ENCODE results near the gene PPP1R13B.
"Not testable (repeated sequence)": the region's sequence is repeated elsewhere in the genome, so short reads cannot be mapped to it uniquely, and the experiment has no call there.

The PPP1R13B gene, protein sequence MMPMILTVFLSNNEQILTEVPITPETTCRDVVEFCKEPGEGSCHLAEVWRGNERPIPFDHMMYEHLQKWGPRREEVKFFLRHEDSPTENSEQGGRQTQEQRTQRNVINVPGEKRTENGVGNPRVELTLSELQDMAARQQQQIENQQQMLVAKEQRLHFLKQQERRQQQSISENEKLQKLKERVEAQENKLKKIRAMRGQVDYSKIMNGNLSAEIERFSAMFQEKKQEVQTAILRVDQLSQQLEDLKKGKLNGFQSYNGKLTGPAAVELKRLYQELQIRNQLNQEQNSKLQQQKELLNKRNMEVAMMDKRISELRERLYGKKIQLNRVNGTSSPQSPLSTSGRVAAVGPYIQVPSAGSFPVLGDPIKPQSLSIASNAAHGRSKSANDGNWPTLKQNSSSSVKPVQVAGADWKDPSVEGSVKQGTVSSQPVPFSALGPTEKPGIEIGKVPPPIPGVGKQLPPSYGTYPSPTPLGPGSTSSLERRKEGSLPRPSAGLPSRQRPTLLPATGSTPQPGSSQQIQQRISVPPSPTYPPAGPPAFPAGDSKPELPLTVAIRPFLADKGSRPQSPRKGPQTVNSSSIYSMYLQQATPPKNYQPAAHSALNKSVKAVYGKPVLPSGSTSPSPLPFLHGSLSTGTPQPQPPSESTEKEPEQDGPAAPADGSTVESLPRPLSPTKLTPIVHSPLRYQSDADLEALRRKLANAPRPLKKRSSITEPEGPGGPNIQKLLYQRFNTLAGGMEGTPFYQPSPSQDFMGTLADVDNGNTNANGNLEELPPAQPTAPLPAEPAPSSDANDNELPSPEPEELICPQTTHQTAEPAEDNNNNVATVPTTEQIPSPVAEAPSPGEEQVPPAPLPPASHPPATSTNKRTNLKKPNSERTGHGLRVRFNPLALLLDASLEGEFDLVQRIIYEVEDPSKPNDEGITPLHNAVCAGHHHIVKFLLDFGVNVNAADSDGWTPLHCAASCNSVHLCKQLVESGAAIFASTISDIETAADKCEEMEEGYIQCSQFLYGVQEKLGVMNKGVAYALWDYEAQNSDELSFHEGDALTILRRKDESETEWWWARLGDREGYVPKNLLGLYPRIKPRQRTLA

DNA sequence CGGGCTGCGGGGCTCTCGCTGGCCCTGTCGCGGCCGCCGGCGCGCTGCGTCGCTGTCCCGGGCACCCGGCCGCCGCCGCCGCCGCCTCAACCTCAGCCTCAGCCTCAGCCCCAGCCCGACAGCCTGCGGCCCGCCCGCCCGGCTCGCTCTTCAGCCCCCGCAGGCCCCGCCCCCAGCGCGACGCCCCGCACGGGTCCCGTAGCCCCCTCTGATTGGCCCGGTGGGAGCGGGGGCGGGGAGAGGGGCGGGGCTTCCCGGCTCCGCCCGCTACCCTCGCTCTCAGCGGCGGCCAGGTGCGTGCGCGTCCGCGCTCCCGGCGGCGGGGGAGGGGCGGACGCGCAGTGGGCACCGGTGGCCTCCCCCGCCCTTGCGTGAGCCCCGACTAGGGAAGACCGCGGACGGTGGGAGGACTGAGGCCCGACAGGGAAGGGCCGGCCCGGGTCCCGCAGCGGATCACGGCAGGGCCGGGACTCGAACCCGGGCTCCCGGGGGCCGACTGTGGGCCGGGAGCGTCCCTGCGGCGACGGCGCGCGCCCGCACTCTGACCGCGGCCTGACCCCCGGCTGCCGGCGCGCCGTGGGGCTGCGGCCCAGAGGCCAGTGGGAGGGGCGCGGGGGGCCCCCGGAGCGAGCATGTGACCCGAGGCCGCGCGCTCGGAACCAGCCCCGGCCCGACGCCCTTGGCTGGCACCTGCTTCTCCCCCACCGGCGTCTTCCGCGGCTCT, at the start of gene PPP1R13B:
PPP1R13B (minus strand) TSS at position 125 of the 724 bp plus-strand sequence. CDS start 268 bp downstream, outside the sequence.
- Histone ChIP-seq H3K27me3 (ENCODE audit: control insufficient read depth, insufficient read depth, low read length) (no peaks in the 10 kb centered on the region), H3K27ac (ENCODE audit: low read depth, low read length) (peak within 1 kb of the TSS; percentile 61)

DNA sequence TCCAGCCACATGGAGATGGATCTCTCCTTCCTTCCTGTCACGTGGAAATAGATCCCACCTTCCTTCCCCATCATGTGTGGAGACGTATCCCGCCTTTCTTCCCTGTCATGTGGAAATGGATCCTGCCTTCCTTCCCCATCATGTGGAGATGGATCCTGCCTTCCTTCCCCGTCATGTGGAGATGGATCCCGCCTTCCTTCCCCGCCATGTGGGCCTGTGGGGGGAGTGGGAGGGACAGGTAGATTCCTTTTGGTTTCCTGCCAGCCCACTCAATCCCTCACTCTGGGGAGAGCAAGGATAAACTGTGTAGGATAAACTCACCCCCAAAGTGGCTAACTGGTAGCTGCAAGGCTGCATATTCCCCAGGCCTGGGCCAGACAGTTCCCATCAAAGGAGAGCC, 49.2 kb upstream of the PPP1R13B start:
- peaks cover 9% of the 10 kb centered on the region for H3K4me1 ChIP-seq (ENCODE audit: control insufficient read depth, insufficient read depth, low read length)

More for the DNA sequence above, at the start of gene PPP1R13B:
- peak within 1 kb of the TSS; percentile 77 for H3K4me3 ChIP-seq (ENCODE audit: low read length)
- no peaks in the 10 kb centered on the region for H3K36me3 ChIP-seq (ENCODE audit: control insufficient read depth, insufficient read depth, low read length)
- H3K4me1 ChIP-seq (ENCODE audit: control insufficient read depth, insufficient read depth, low read length): no peaks in the 10 kb centered on the region
- H3K9ac ChIP-seq (ENCODE audit: low read length): peak within 1 kb of the TSS; percentile 49

DNA sequence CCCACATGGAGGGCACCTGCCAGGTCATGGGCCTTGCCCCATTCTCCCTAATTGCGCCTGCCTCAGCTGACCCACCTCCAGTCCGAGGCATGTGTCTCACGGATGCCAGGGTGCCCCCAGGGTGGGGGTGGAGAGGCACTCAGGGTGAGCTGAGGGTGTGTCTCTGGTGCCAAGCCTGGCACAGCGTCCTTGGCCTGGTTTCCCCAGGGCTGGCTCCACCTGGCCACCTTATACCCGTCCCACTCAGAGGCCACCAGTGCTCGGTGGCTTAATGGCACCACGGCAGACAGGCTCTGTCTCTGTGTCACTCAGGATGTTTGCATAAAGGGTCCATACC, 47.3 kb upstream of the PPP1R13B start:
- peaks cover 9% of the 10 kb centered on the region for H3K4me1 ChIP-seq (ENCODE audit: control insufficient read depth, insufficient read depth, low read length)
- no peak overlapping the region for H3K9ac ChIP-seq (ENCODE audit: low read length)
- no peak overlapping the region for H3K27ac ChIP-seq (ENCODE audit: low read depth, low read length)
- no peaks in the 10 kb centered on the region for H3K27me3 ChIP-seq (ENCODE audit: control insufficient read depth, insufficient read depth, low read length)
- H3K36me3 ChIP-seq (ENCODE audit: control insufficient read depth, insufficient read depth, low read length): no peaks in the 10 kb centered on the region
- no peak overlapping the region for H3K4me3 ChIP-seq (ENCODE audit: low read length)

More for the DNA sequence above, 49.2 kb upstream of the PPP1R13B start:
- peak overlapping the region; percentile 23 for H3K4me3 ChIP-seq (ENCODE audit: low read length)
- no peak overlapping the region for H3K9ac ChIP-seq (ENCODE audit: low read length)
- H3K27me3 ChIP-seq (ENCODE audit: control insufficient read depth, insufficient read depth, low read length): no peaks in the 10 kb centered on the region
- H3K36me3 ChIP-seq (ENCODE audit: control insufficient read depth, insufficient read depth, low read length): no peaks in the 10 kb centered on the region
- H3K27ac ChIP-seq (ENCODE audit: low read depth, low read length): no peak overlapping the region

DNA sequence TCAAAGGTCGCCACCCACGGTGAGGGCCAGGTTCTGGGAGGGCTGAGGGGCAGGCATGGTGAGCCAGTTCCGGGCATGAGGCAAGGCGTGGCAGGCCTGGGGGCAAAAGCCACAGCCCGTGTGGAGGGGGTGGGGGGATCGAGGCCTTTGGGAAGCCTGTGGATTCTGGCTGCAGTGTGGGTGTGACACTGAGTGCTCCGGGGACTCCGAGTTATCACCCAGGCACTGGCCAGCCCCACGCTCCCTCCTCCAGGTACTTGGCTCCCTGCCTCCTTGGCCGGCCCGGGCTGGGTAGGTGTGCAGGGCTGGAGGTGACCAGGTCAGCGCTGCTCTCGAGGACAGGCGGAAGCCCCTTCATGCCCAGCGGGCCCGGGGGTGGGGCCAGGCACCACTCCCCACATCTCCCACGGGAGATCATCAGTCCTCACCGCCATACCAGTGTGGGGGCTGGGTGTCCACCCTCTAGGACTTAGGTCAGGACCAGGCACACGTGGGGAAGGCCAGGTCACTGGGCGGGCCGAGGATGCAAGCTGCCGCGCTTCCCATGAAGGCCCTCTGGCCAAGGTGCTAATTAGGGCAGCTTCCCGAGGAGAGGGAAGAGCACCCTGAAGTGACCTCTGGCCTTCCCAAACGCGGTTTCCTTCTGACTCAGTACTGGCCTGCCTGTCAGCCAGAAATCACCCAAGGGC, 46.8 kb upstream of the PPP1R13B start:
- Histone ChIP-seq H3K36me3 (ENCODE audit: control insufficient read depth, insufficient read depth, low read length) (no peaks in the 10 kb centered on the region), H3K9ac (ENCODE audit: low read length) (no peak overlapping the region), H3K4me3 (ENCODE audit: low read length) (no peak overlapping the region), H3K4me1 (ENCODE audit: control insufficient read depth, insufficient read depth, low read length) (peaks cover 9% of the 10 kb centered on the region), H3K27me3 (ENCODE audit: control insufficient read depth, insufficient read depth, low read length) (no peaks in the 10 kb centered on the region), H3K27ac (ENCODE audit: low read depth, low read length) (no peak overlapping the region)

DNA sequence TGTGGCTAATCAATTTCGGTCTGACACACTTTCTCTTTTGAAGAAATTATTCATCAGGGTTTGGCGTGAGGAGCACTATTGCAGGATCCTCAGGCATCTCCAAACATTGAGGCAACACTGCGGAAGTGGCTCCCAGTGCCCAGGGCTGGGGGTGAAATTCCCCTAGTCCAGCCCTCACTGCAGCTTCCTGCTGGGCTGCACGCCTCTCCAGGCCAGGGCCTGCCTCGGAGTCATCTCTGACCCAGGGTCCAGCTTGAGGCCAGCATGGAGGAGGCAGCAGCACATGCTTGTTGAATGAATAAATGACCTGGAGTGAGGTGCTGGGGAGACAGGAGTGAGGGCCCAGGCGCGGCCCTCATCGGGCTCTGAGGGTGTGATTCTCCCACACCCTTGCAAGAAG, 44.9 kb upstream of the PPP1R13B start:
- Histone ChIP-seq H3K27me3 (ENCODE audit: control insufficient read depth, insufficient read depth, low read length) (no peaks in the 10 kb centered on the region), H3K27ac (ENCODE audit: low read depth, low read length) (no peak overlapping the region), H3K36me3 (ENCODE audit: control insufficient read depth, insufficient read depth, low read length) (no peaks in the 10 kb centered on the region), H3K9ac (ENCODE audit: low read length) (no peak overlapping the region), H3K4me1 (ENCODE audit: control insufficient read depth, insufficient read depth, low read length) (peaks cover 5% of the 10 kb centered on the region), H3K4me3 (ENCODE audit: low read length) (no peak overlapping the region)

DNA sequence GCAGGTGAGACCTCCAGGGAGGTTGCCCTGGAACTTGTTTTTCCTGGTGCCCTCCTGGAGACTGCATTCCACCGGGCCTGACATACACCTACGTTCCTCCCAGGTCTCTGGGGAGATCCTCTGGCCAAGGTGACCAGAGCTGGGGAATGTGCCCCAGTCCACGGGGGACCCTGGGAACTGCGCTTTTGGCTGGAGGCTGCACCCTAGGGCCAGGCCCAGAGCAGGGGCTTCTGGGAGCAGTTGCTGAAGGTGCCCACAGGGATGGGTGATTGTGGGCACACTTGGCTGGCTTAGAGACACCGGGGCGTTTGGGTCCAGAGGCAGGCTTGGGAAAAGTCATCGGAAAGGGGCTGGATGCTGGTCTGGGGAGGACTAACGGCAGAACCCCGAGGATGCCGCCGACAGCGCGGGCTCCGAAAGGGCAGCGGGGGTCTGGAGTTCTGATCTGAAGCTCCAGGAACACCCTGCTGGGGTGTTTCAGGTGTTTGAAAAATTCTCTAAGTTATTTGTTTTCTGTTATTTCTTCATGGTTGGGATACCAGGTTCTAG, 44.4 kb upstream of the PPP1R13B start:
- Histone ChIP-seq H3K4me1 (ENCODE audit: control insufficient read depth, insufficient read depth, low read length) (peaks cover 2% of the 10 kb centered on the region), H3K4me3 (ENCODE audit: low read length) (no peak overlapping the region), H3K9ac (ENCODE audit: low read length) (no peak overlapping the region), H3K36me3 (ENCODE audit: control insufficient read depth, insufficient read depth, low read length) (no peaks in the 10 kb centered on the region), H3K27me3 (ENCODE audit: control insufficient read depth, insufficient read depth, low read length) (no peaks in the 10 kb centered on the region), H3K27ac (ENCODE audit: low read depth, low read length) (no peak overlapping the region)

DNA sequence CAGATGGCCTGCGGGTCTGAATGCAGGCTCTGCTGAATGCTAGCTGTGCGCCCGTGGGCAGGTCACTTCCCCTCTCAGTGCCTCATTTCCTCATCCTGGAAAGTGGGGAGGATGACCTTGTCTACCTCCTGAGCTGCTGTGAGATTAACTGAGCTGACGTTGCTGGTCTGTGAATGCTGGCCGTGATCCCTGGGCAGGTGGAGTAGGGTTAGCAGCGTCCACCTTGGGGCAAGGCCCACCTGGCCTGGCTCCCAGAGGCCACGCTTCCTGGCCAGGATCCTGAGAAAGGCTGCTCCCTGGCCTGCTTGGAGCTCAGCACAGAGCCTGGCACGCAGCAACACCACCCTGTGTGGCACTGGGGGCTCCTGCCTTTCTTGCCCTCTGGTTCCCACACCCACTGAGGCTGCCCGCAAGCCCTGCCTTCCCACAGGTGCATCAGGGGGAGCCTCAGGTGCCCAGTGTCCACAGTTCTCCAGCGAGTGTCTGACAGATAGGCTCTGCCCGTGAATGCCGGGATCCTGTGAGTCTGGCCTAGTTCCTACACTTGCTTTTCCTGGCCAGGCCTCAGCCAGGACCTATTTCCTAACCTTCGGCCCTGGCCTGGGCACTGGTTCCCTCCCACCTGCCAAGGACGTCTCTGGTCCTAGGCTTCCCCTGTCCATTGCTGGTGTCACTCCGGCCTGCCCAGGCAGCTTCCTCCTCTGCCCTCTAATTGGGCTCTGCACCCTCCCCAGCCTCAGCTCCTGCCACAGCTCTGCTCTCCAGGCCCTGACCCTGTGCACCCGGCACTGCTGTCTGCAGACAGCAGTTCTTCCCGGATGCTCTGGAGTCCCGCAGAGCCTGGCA, 43.7 kb upstream of the PPP1R13B start:
- Histone ChIP-seq H3K4me1 (ENCODE audit: control insufficient read depth, insufficient read depth, low read length) (no peaks in the 10 kb centered on the region), H3K27ac (ENCODE audit: low read depth, low read length) (no peak overlapping the region), H3K9ac (ENCODE audit: low read length) (no peak overlapping the region), H3K36me3 (ENCODE audit: control insufficient read depth, insufficient read depth, low read length) (no peaks in the 10 kb centered on the region), H3K4me3 (ENCODE audit: low read length) (no peak overlapping the region), H3K27me3 (ENCODE audit: control insufficient read depth, insufficient read depth, low read length) (no peaks in the 10 kb centered on the region)

DNA sequence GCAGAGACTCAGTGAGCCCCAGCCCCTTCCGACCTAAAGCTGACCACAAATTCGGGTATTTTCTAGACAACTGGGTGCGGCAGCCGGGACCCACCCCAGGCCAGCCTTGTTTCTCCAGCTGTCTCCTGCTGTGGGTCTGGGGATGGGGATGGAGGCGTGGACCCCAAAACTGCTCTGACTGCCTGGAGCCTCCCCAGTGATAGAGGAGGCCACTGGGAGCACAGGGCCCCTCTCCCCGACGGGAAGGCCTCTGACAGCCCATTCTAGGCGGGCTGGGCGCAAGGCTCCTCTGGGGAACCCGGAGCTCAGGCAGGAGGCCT, 42.6 kb upstream of the PPP1R13B start:
- H3K36me3 ChIP-seq (ENCODE audit: control insufficient read depth, insufficient read depth, low read length): no peaks in the 10 kb centered on the region
- no peak overlapping the region for H3K4me3 ChIP-seq (ENCODE audit: low read length)
- no peaks in the 10 kb centered on the region for H3K4me1 ChIP-seq (ENCODE audit: control insufficient read depth, insufficient read depth, low read length)
- H3K27me3 ChIP-seq (ENCODE audit: control insufficient read depth, insufficient read depth, low read length): no peaks in the 10 kb centered on the region
- no peak overlapping the region for H3K9ac ChIP-seq (ENCODE audit: low read length)
- no peak overlapping the region for H3K27ac ChIP-seq (ENCODE audit: low read depth, low read length)

DNA sequence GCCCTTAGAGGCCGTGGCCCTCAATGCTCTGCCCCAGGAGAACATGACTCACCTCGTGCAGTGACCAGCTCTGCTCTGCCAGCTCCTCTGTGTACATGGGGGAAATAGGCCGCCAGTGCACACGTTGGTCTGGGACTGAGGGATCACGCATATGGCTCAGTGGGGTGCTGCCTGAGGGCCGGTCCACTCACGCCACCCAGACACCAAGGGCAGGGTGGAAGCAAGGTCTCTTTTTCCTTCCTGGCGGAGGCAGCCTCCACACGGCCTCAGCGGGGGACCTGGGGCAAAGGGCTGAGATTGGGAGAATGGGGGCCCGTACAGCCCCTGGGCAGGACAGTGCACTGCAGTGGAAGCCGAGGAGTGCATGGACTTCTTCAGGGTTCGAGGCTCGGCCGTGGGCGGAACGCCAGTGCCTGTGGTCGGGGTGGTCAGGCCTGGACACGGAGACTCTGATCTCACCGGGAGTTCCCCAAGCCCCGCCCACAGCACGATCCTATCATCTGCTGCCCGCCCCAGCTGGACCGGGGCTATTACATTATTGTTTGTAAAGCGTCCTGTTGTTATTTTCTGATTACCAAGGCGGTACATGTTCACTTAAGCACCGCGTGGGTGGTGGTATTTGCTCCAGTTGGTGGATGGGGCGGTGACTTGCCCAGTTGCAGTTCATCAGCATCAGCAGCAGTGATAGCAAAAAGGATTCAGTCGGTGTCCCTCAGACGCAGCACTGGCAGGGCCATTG, 42.1 kb upstream of the PPP1R13B start:
- Histone ChIP-seq H3K9ac (ENCODE audit: low read length) (no peak overlapping the region), H3K4me1 (ENCODE audit: control insufficient read depth, insufficient read depth, low read length) (no peaks in the 10 kb centered on the region), H3K27me3 (ENCODE audit: control insufficient read depth, insufficient read depth, low read length) (no peaks in the 10 kb centered on the region), H3K36me3 (ENCODE audit: control insufficient read depth, insufficient read depth, low read length) (no peaks in the 10 kb centered on the region), H3K27ac (ENCODE audit: low read depth, low read length) (no peak overlapping the region), H3K4me3 (ENCODE audit: low read length) (no peak overlapping the region)

DNA sequence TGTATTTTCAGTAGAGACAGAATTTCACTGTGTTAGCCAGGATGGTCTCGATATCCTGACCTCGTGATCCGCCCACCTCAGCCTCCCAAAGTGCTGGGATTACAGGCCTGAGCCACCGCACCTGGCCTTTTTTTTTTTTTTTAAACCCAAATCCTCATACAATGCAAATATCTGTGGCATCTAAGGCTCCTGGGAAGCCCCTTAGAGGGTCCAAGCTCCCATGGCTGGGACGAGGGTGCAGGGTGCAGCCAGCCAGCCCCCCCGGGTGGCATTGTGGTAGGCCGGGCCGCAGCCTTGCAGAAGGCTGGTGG, 41.6 kb upstream of the PPP1R13B start:
- H3K4me1 ChIP-seq (ENCODE audit: control insufficient read depth, insufficient read depth, low read length); H3K9ac ChIP-seq (ENCODE audit: low read length); H3K27me3 ChIP-seq (ENCODE audit: control insufficient read depth, insufficient read depth, low read length); H3K27ac ChIP-seq (ENCODE audit: low read depth, low read length); H3K4me3 ChIP-seq (ENCODE audit: low read length); H3K36me3 ChIP-seq (ENCODE audit: control insufficient read depth, insufficient read depth, low read length): not testable (repeated sequence)
